Mesothelial cell of epicardium (in vitro differentiated cells): ENCODE measurements around the gene HS6ST3. TPM values are rescaled to one million over a fixed set of nuclear protein-coding genes. Genes with fewer than 3 reads are reported as not detected.

Experiments used
- DNase-seq, 2 experiments: peaks; one replicate each; pipeline ENCODE4 v3.0.0; 2021; ENCODE audit warnings: low spot score in 2 of 2; ENCODE audit not compliant: unreplicated experiment in 2 of 2
- H3K27ac Mint-ChIP-seq: 2 replicates; pipeline ENCODE4 v1.8.0; 2021; ENCODE audit warnings: mixed read lengths
- H3K27me3 Mint-ChIP-seq: 2 replicates; pipeline ENCODE4 v1.8.0; 2021; ENCODE audit warnings: low read depth, mixed read lengths
- H3K36me3 Mint-ChIP-seq: 2 replicates; pipeline ENCODE4 v1.8.0; 2021; ENCODE audit warnings: mixed read lengths
- H3K4me1 Mint-ChIP-seq: 2 replicates; pipeline ENCODE4 v1.8.0; 2021; ENCODE audit warnings: mixed read lengths
- H3K4me3 Mint-ChIP-seq: 2 replicates; pipeline ENCODE4 v1.8.0; 2021; ENCODE audit warnings: mild to moderate bottlenecking, moderate library complexity, mixed read lengths
- H3K9me3 Mint-ChIP-seq: 2 replicates; pipeline ENCODE4 v1.8.0; 2021; ENCODE audit warnings: mixed read lengths
- CTCF ChIP-seq: fragments of 200-600 bp; sonication (generic); IDR thresholded peaks from one replicate; pipeline ENCODE4 v1.5.0; 2021; ENCODE audit warnings: antibody characterized with exemption; ENCODE audit not compliant: unreplicated experiment
- total RNA-seq: library from RNA; stranded (reverse); gene quantifications from 3 replicates; pipeline ENCODE4 v1.2.1, GENCODE V29; 2021

Gene HS6ST3
- total RNA-seq, 1 donor from 2014 or later: 0.60 TPM

- TF ChIP-seq CTCF: no peak
- peaks cover 20% of the 10 kb centered on the region for H3K27me3 Mint-ChIP-seq
These were observed 759.2 kb downstream of the HS6ST3 start for GRCh38 chr13:96849091-96849490.

GRCh38 chr13:96850538-96851145, 760.7 kb downstream of the HS6ST3 start:
- Mint-ChIP-seq H3K27me3 (peaks cover 16% of the 10 kb centered on the region), H3K4me3 (no peak overlapping the region), H3K9me3 (peaks cover 7% of the 10 kb centered on the region), H3K27ac (no peak overlapping the region), H3K36me3 (no peaks in the 10 kb centered on the region), H3K4me1 (no peaks in the 10 kb centered on the region)
- no peak for TF ChIP-seq CTCF
- DNase-seq: no peak

More at GRCh38 chr13:96849091-96849490, 759.2 kb downstream of the HS6ST3 start:
- peaks cover 2% of the 10 kb centered on the region for H3K4me1 Mint-ChIP-seq
- H3K27ac Mint-ChIP-seq: no peak overlapping the region
- H3K4me3 Mint-ChIP-seq: no peak overlapping the region
- DNase-seq: no peak
- no peaks in the 10 kb centered on the region for H3K36me3 Mint-ChIP-seq
- H3K9me3 Mint-ChIP-seq: peaks cover 7% of the 10 kb centered on the region

- Mint-ChIP-seq H3K36me3 (no peaks in the 10 kb centered on the region), H3K27ac (no peak overlapping the region), H3K4me3 (no peak overlapping the region), H3K9me3 (peaks cover 7% of the 10 kb centered on the region), H3K4me1 (no peaks in the 10 kb centered on the region), H3K27me3 (peaks cover 12% of the 10 kb centered on the region)
- DNase-seq: no peak
- no peak for TF ChIP-seq CTCF
These were observed 762.0 kb downstream of the HS6ST3 start for GRCh38 chr13:96851856-96852445.

GRCh38 chr13:96858133-96858826, 768.4 kb downstream of the HS6ST3 start:
- no peak for TF ChIP-seq CTCF
- H3K36me3 Mint-ChIP-seq: no peaks in the 10 kb centered on the region
- H3K27ac Mint-ChIP-seq: no peak overlapping the region
- H3K9me3 Mint-ChIP-seq: peaks cover 7% of the 10 kb centered on the region
- no peak overlapping the region for H3K4me3 Mint-ChIP-seq
- H3K27me3 Mint-ChIP-seq: peaks cover 21% of the 10 kb centered on the region
- no peaks in the 10 kb centered on the region for H3K4me1 Mint-ChIP-seq
- DNase-seq: no peak

GRCh38 chr13:96860882-96861281, 771.0 kb downstream of the HS6ST3 start:
- Mint-ChIP-seq H3K36me3 (no peaks in the 10 kb centered on the region), H3K27ac (no peak overlapping the region), H3K27me3 (peaks cover 25% of the 10 kb centered on the region), H3K4me3 (no peak overlapping the region), H3K4me1 (no peaks in the 10 kb centered on the region), H3K9me3 (peaks cover 7% of the 10 kb centered on the region)
- no peak for TF ChIP-seq CTCF
- DNase-seq: no peak
